HG03025 (cell line): ENCODE data around the gene ECHS1.

ENCODE experiments used
- ATAC-seq: cut with Tn5 transposase; IDR thresholded peaks from one replicate; pipeline ENCODE4 v1.9.1; 2021; ENCODE audit warnings: mild to moderate bottlenecking, moderate library complexity; ENCODE audit not compliant: unreplicated experiment, low FRiP score

ECHS1 gene

DNA sequence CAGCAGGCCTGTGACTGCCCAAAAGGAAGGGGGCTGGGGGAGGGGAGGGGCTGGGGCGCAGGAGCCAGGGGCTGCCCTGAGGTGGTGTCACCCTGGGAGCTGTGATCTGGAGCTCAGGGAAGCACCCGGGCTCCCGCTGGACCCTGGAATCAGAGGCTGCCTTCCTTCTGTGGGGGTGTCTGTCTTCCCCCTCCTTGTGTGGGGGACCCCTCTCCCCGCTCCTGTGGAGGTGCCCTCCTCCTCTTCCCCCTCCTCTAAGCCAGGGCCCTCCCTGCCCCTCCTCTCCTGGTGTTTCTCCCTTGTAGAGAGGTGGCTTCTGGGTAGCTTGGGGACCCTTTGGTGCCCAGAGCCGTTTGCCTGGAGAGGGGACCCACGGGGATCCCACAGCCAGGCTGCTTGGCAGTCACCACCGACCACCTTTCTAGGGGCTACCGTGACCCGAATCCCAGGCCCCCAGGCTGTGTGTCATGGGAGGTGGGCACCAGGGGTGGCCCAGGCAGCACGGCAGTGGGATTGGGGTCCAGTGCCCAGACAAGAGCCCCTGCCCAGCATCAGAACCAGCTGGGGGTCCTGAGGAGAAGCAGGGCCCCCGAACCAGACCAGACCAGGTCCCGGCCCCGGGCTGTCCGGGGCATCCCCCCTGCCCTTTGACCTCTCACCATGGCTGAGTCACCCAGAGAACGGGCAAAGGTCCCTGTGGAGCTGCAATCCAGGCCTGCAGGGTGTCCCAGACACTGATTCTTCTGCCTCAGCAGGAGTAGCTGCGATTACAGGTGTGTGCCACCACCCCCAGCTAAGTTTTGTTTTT, 25.2 kb downstream of the ECHS1 start:
- no peak for ATAC-seq

DNA sequence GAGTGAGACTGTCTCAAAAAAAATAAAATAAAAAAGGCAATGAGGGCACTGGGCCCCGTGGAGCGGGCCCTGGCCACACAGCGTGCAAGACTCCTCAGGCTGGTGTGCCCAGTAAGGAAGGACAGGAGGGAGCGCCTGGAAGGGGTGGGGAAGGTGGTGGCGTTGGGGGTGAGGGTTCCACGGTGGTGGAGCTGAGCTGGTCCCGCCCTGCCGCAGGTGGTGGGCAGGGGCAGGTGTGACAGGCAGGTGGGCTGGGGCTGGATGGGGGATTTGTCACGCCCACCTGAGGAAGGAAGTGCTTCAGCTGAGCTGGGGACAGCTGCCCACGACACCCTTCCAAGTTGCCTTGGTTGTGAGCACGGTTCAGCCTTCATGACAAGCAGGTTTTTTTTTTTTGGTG, 26.7 kb downstream of the ECHS1 start:
- no peak for ATAC-seq

DNA sequence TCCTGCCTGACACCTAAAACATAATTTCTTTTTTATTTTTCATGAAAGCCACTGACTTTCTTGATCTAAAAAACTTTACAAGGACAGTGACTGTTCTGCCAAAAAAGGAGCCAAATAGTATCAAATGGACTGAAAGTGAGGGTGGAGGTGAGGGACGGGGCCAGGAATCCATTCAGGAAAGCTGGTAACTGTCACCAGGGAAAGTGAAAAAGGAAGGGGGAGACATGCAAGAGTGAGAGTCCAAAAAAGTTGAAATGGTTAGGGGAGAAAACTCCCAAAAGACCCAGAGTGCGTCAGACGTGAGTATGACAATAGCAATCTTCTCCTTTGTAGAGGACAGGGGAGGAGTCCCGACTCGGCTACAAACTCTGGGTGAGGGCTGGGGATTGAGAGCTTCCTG, 28.9 kb downstream of the ECHS1 start:
- ATAC-seq = no peak

DNA sequence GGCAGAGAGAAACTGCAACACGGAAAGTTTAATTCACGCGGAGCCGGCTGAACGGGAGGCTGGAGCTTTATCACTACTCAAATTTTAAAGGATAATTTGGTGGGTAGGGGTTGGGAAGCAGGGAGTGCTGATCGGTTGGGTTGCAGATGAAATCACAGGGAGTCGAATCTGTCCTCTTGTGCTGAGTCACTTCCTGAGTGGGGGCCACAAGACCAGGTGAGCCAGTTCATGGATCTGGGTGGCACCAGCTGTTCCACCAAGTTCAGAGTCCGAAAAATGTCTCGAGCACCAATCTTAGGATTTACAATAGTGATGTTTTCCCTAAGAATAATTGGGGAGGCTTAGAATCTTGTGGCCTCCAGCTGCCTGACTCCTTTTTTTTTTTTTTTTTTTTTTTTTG, 29.6 kb downstream of the ECHS1 start:
- ATAC-seq = no peak

DNA sequence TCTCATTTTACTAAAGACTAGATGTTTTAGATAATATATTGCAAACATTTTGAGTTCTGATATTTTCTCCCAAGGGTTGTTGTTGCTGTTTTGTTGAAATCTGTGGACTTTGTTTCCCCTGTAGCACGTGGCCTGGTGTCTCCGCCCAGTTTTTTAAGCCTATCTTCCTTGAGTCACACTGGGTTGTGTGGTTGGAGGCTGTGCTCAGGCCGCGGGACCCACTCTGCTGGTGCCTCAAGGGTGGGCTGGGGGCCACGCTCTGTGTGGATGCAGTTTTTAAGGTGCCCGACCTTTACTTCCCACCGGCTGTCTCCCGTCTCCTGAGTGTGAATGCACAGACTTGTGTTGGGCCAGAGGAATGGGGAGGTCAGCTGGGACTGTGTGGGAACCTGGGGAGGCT, 30.2 kb downstream of the ECHS1 start:
- no peak for ATAC-seq

DNA sequence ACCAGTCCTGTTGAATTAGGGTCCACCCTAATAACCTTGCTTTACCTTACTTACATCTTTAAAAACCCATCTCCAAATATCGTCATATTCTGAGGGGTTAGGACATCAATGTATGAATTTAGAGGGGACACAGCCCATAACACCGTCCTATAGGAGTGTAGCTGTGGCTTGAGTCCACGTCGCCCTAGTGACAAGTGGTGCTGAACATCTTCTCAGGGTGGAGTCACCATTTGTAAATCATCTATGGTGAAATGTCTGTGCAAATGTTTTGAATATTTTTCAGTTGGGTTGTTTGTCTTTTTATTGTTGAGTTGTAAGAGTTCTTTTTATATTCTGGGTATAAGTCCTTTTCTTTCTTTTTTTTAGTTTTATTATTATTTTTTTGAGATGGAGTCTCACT, 31.2 kb downstream of the ECHS1 start:
- no peak for ATAC-seq

DNA sequence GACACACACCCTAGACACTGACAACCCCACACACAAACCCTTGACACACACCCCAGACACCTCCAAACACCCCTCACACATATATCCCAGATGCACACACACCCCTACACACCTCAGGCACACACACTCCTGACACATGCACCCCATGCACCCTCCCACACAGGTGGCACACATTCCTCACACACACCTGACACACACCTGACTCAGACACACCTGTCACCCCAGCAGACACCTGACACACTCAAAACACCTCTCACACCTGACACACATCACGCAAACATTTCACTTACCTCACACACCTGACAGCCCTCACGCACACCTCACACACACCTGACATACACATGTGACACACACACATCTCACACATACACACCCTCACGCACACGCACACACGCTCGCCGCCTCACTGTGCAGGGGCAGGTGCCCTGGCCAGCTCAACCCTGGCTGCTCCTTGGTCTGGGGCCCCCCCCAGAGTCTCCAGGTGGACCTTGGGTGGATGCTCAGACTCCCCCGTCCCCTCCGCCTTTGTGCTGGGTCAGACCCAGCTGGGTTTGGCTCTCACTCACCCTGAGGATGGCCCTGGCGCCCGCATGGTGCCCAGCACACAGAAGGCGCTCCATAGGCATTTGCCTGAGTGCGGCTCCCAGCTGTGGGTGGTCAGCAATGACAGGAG, 33.3 kb downstream of the ECHS1 start:
- no peak for ATAC-seq

DNA sequence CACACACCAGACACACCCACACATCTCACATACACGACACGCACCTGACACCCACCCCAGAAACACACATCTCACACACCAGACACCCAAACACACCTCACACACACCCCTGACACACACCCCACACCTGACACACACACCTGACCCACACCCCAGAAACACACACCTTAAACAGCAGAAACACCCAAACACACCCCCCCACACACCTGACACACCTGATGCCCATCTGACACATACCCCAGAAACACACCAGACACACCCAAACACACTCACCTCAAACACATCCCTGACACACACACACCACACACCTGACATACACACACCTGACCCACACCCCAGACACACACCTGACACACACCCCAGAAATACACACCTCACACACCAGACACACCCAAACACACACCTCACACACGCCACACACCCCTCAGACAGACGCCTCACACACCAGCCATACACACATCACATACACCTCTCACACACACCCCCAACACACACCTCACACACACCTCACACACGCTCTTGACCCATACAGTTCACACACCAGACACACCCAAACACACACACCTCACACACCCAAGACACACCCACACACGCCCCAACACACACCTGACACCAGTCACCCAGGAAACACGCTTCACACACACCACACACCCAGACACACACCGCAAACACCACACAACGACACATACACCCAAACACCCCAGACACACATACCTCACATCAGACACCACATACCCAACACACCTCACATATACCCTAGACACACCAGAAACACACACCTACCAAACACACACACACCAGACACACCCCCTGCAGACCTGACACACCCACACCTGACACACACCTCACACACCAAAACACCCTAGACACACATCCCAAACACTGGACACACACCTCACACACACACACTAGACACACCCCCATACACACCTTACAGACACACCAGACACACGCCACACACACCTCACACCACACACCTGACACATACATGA, 34.8 kb downstream of the ECHS1 start:
- no peak for ATAC-seq

DNA sequence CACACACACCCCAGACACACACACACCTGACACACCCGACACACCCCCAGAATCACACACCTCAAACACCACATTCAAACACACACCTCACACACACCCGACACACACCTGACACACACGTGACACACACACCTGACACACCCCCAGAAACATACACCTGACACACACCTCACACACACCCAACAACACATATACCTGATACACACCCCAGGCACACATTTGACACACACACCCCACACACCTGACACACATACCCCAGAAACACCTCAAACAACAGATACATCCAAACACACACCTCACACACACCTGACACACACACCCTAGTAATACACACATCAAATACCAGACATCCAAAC, 35.8 kb downstream of the ECHS1 start:
- ATAC-seq = no peak

DNA sequence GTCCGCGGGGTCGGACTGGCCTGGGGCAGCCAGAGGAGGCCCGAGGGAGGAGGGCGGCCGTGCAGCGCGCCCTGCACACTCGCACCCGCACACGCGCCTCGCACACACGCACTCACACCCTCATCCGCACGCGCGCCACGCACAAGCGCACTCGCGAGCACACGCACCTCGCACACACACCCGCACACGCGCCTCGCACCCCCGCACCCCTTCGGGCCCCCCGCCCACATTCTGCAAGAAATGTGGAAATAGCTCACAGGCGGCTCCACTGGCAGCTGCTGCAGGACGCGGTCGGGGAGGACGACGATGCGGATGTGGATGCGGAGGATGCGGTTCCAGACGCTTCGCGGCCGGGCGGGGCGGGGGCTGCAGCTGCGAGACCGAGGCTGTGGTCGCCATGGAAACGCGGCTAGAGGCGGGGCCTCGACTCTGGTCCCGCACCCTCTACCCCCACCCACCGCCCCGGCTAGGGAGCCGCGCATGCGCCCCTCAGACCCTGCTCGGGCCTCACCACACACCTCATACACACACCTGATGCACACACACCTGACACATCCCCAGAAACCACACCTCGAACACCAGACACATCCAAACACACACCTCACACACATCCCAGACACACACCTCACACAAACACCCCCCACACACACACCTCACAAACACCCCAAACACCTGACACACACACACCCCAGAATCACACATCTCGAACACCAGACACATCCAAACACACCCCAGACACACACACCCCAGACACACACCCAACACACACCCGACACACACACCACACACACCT, 36.4 kb downstream of the ECHS1 start, which contains the start of gene CALY:
Gene CALY, minus strand, starts transcription at position 320 of the 793 bp plus-strand sequence. CDS start 7,907 bp downstream, outside the sequence.
- no peak for ATAC-seq

DNA sequence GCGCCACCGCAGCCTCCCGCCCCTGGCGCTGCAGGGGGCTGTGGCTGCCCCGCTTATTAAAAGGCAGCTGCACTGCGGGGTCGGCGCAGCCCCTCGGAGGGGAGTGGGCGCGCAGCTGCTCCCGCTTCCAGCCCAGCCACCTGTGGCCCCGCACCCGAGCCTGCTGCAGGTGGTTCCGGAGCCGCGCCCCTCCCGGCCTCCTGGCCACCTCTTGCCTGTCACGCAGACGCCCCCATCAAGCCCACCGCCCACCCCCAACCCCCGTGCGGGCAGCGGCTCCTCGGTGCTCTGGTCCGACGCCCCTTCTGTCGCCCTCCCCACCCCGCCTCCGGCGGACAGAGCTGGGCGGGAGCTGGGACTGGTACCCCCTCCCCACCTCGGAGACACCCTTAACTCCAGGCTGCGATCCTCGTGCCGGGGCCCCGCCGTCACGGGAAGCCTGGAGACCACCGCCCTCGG, 37.0 kb downstream of the ECHS1 start:
- no peak for ATAC-seq

DNA sequence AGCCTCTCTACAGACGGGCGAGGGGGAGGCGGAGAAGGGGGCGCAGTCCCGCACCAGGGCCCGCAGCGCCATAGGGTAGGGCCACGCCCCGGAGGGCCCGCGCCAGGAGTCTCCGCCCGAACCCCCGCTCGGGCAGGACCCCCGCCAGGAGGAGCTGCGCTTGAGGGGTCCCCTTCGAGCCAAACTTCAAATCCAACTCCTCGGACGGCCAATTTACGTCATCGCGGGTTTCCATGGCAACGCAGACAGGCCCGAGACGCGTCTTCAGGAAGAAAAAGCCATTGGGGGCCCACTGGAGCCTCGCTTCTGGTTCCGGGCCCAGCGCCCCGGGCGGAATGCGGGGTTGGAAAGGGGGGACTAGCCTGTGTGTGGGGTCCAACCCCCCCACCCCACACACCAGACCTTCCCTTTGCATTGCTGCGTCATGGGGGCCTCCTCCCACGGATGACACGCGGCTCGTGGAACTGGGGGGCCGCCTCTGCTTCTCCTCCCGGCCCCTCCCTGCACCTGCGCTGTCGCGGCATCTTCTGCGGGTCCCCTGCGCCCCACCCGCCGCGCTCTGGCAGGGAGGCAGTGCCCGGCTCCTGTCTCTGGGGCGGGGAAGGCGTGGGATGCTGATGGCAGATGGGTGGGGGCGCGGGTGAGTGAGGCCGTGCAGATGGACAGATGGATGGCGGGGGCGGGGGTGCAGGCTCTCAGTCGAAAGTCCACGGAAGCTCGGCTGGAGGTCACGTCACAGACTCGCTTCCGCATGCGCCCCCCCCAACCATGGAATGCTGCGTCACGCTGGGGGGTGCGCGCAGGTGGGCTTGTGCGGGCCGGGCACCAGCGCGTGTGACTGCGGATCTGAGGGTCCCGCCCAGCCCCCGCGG, 37.7 kb downstream of the ECHS1 start:
- ATAC-seq = no peak

DNA sequence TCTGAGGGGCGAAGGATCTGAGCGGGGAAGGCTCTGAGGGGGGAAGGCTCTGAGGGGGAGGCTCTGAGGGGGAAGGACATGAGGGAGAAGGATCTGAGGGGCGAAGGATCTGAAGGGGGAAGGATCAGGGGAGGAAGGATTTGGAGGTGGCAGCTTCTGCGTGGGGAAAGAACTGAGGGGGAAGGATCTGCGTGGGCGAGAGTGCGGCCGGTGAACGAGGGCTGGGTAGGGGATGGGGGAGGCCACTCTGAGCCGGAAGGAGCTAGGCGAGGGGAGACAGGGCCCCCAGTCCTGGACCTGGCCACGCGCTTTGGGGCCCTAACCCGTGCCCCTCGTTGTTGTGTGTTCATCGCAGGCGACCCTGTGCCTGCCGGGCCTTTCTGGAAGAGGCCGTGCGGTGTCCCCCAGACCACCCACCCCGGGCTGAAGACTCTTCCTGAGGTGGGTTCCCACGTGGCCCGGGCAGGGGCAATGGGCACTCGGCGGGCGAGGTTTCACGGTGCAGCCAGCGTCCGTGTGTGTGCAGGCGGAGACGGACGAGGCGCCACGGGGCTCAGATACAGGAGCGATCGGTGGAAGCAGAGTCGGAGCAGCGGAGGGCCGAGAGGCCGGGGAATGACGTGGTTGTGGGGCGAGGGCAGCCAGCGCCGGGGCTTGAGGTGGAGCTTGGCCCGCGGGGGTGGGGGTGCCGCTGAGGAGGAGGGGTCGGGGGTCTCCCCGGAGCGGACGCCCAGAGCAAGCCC, 38.5 kb downstream of the ECHS1 start:
- ATAC-seq = no peak

DNA sequence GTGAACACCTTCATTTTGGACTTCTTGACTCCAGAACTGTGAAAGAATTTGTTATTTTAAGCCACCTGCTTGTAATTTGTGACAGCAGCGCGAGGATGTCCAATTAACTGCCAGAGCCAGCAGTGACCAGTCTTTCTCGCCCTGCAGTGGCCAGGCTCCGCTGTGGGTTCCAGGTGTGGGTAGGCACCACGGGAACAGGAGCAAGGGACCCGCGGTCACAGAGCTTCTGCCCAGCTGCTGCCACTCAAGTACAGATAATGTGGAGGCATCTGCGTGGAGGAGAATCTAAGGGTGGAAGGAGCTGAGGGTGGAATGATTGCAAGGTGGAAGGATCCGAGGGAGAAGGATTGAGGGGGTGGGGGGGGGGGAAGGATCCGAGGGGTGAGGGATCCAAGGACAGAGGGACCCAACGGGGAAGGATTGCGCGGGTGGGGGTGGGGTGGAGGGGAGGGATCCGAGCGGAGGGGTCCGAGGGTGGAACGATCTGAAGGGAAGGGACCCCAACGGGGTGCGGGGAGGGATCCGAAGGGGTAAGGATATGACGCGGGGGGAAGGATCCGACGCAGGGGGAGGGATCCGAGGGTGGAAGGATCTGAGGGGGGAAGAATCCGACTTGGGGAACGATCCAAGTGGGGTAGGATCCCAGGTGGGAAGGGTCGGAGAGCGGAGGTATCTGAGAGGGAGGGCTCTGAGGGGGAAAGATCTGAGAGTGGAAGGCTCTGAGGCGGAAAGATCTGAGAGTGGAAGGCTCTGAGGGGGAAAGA, 40.0 kb downstream of the ECHS1 start:
- ATAC-seq = no peak

DNA sequence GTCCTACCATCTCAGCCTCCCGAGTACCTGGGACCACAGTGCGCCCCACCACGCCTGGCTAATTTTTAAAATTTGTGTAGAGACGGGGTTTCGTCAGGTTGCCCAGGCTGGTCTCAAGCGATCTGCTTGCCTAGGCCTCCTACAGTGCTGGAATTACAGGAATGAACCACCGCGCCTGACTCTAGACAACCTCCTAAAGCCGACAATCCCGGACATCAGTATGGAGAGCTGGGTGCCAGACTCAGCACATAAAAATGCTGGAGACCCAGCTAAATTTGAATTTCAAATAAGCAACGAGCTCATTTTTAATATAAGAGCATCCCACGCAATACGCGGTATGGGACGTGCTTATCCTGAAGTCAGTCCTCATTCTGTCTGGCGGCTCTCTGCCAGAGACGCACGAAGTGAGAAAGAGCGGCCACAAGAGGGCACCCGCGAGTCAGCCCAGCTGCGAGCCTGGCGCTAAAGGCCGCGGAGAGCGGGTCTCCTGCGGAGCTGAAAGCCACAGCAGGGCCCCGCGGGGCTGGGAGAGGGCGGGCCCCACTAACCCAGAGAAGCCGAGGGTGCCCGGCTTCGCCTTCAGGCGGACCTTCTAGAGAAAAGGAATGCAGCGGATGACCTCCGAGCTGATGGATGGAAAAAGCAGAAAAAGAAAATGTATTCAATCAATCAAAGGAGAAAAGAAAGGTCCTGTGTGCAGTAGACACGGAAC, 43.5 kb downstream of the ECHS1 start:
- no peak for ATAC-seq

DNA sequence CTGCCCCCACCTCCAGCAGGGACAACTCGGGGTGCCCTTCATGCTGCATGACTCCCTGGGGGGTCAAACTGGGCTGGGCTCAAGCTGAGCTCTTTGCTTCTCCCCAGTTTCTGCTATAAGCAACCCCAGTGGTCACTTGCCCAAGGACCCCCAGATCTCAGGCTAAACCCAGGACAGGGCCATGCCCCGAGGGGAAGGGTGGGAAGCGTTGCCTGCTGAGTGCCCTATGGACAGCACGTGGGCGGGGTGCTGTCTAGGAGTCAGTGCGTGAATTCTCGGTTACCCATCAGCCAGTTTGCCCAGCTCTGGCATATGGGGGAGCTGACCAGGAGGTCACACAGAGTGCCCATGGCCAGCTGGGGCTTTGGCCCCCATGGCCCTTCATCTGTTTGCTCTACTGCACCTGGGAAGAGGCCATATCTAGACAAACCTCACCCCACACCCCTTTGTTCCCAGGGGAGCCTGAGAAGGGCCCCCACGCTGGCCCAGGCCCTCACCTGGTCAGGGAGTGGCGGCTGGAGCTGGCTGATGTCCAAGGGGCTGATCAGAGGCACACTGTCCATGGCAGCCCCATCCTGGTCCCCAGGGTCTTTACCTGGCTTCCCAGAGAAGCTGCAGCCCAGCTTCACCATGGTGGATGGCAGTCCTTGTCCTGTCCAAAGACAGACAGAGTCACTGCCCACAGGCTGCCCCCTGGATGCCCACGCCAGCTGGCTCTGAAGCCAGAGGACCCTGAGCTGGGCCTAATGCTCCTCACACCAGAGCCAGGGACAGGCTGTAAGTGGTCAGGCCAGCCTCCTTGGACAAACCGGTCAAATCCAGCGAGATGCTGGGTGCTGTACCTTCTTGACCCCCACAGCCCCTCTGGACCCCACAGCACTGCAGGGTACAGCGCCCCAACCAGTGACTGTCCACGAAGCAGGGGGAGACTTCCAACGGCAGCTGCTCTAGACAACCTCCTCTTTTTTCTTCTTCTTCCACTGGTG, 44.5 kb downstream of the ECHS1 start:
- no peak for ATAC-seq
